Thyroid gland (tissue), 4 donors: Measurements from ENCODE around the gene TMF1. TPM values are rescaled to one million over a fixed set of nuclear protein-coding genes. Genes with fewer than 3 reads are reported as not detected.
A peak's percentile ranks its signal among the peaks of the same experiment; 100 is the strongest.

ENCODE experiments used
- DNase-seq, 2 donors: peaks; one replicate each; pipeline ENCODE4 v3.0.0-alpha.2; 2019
- H3K27ac ChIP-seq, 3 donors: fragments of 200-600 bp; sonication (generic); 1 replicate in 2 of 3; 2 replicates in 1 of 3; pipeline ENCODE4 v1.5.1; 2016 to 2019; ENCODE audit warnings: mild to moderate bottlenecking in 1 of 3, moderate library complexity in 1 of 3
- H3K27me3 ChIP-seq: fragments of 200-600 bp; sonication (generic); one replicate; pipeline ENCODE4 v1.5.1; 2019
- H3K36me3 ChIP-seq, 2 donors: fragments of 200-600 bp; sonication (generic); one replicate each; pipeline ENCODE4 v1.5.1; 2016 to 2019
- H3K4me1 ChIP-seq, 2 donors: fragments of 200-600 bp; sonication (generic); one replicate each; pipeline ENCODE4 v1.5.1; 2017 to 2019
- H3K4me3 ChIP-seq, 3 donors: fragments of 200-600 bp; sonication (generic); replicated peaks in 1 of 3; 1 replicate in 2 of 3; 2 replicates in 1 of 3; pipeline ENCODE4 v1.5.1; 2016; ENCODE audit warnings: mild to moderate bottlenecking in 1 of 3
- H3K9me3 ChIP-seq: fragments of 200-600 bp; sonication (generic); one replicate; pipeline ENCODE4 v1.5.1; 2017
- CTCF ChIP-seq, 6 experiments: fragments of 200-600 bp in 3 of 6; fragments of 450-650 bp in 3 of 6; sonication (generic) in 3 of 6; IDR thresholded peaks; one replicate each; pipeline ENCODE4 v1.5.1; 2016 to 2019; ENCODE audit warnings: antibody characterized with exemption in 6 of 6, mild to moderate bottlenecking in 2 of 6, inconsistent platforms in 1 of 6, moderate library complexity in 1 of 6
- POLR2A ChIP-seq, 2 donors: fragments of 450-650 bp; IDR thresholded peaks; one replicate each; pipeline ENCODE4 v1.6.1; 2017; ENCODE audit warnings: antibody characterized with exemption in 2 of 2, mild to moderate bottlenecking in 2 of 2, moderate library complexity in 1 of 2
- WGBS, 2 donors: methylation state at CpG; one replicate each; pipeline ENCODE4 v1.1.5; 2017; 5-methylcytosine and 5-hydroxymethylcytosine counted together
- intact Hi-C: fragments of 100-400 bp; cut with DNase I; formaldehyde crosslinking; loops from one replicate; pipeline ENCODE4 v1.15.1; 2023
- total RNA-seq, 4 donors: library from RNA; depleted of rRNA; stranded (reverse); fragments of >200 nt; gene quantifications; one replicate each; pipeline ENCODE4 v1.2.3, GENCODE V29; 2016

Gene TMF1
- total RNA-seq, 4 donors from 2014 or later = 44.3 to 53.2 (median 50.3) TPM

- DNase-seq = no peak
- Histone ChIP-seq H3K27me3 (no peaks in the 10 kb centered on the region), H3K36me3 (no peaks in the 10 kb centered on the region), H3K9me3 (no peaks in the 10 kb centered on the region), H3K4me3 (no peak overlapping the region), H3K27ac (peak overlapping the region in 2 of 3 donors; percentile 35 to 46), H3K4me1 (peaks cover 36 to 68% of the 10 kb centered on the region in 2 donors)
- intact Hi-C loops = no loop called here
- TF ChIP-seq CTCF (IDR thresholded peaks at IDR 0.05) = no peak
- 70 to 72% methylated on average over 8 of the region's 8 CpGs for WGBS, 2 donors
Measured at GRCh38 chr3:69094467-69095205, 42.5 kb upstream of the TMF1 start.

GRCh38 chr3:69092030-69092516 is 39.9 kb upstream of the TMF1 start:
- DNase-seq = peak; percentile 33 to 35
- Histone ChIP-seq H3K36me3 (no peaks in the 10 kb centered on the region), H3K9me3 (no peaks in the 10 kb centered on the region), H3K4me1 (peaks cover 49 to 85% of the 10 kb centered on the region in 2 donors), H3K27me3 (no peaks in the 10 kb centered on the region), H3K27ac (peak overlapping the region; percentile 50 to 71 (median 66)), H3K4me3 (no peak overlapping the region)
- intact Hi-C loops = no loop called here
- WGBS, 2 donors = 50 to 51% methylated on average over 4 of the region's 4 CpGs
- no peak for TF ChIP-seq CTCF (IDR thresholded peaks at IDR 0.05)

GRCh38 chr3:69091389-69092029 is 39.4 kb upstream of the TMF1 start:
- no peak for DNase-seq
- Histone ChIP-seq H3K4me3 (no peak overlapping the region), H3K9me3 (no peaks in the 10 kb centered on the region), H3K27ac (peak overlapping the region in 2 of 3 donors; percentile 66 to 71), H3K4me1 (peaks cover 54 to 90% of the 10 kb centered on the region in 2 donors), H3K36me3 (no peaks in the 10 kb centered on the region), H3K27me3 (no peaks in the 10 kb centered on the region)
- TF ChIP-seq POLR2A (IDR thresholded peaks at IDR 0.05) = no peak
- no peak for TF ChIP-seq CTCF (IDR thresholded peaks at IDR 0.05)
- 63 to 69% methylated on average over 5 of the region's 5 CpGs for WGBS, 2 donors
- intact Hi-C loops = no loop called here

- DNase-seq = no peak
- Histone ChIP-seq H3K27ac (no peak overlapping the region), H3K27me3 (no peaks in the 10 kb centered on the region), H3K4me3 (no peak overlapping the region), H3K36me3 (no peaks in the 10 kb centered on the region), H3K4me1 (peaks cover 55 to 86% of the 10 kb centered on the region in 2 donors), H3K9me3 (no peaks in the 10 kb centered on the region)
- 81 to 83% methylated on average over 3 of the region's 3 CpGs for WGBS, 2 donors
- TF ChIP-seq CTCF (IDR thresholded peaks at IDR 0.05) (no peak), POLR2A (IDR thresholded peaks at IDR 0.05) (no peak)
- intact Hi-C loops = no loop called here
Measured at GRCh38 chr3:69090021-69090420, 37.9 kb upstream of the TMF1 start.

GRCh38 chr3:69088063-69088462 is 35.9 kb upstream of the TMF1 start:
- intact Hi-C loops = no loop called here
- Histone ChIP-seq H3K27ac (no peak overlapping the region), H3K4me3 (no peak overlapping the region), H3K36me3 (no peaks in the 10 kb centered on the region), H3K4me1 (peaks cover 57 to 84% of the 10 kb centered on the region in 2 donors), H3K27me3 (no peaks in the 10 kb centered on the region), H3K9me3 (no peaks in the 10 kb centered on the region)
- 58 to 72% methylated on average over 2 of the region's 2 CpGs for WGBS, 2 donors
- no peak for DNase-seq
- TF ChIP-seq POLR2A (IDR thresholded peaks at IDR 0.05) (no peak), CTCF (IDR thresholded peaks at IDR 0.05) (no peak)
